Endothelial cell (in vitro differentiated cells): ENCODE data around the gene ANO6. TPM values are rescaled to one million over a fixed set of nuclear protein-coding genes. Genes with fewer than 3 reads are reported as not detected.

Experiments used
- DNase-seq: peaks from one replicate; pipeline ENCODE4 v3.0.0; 2021; ENCODE audit warnings: low spot score
- H3K27ac Mint-ChIP-seq: one replicate; pipeline ENCODE4 v1.8.0; 2021; ENCODE audit warnings: mixed read lengths, inconsistent platforms; ENCODE audit not compliant: unreplicated experiment
- H3K27me3 Mint-ChIP-seq: one replicate; pipeline ENCODE4 v1.8.0; 2021; ENCODE audit warnings: mild to moderate bottlenecking, moderate library complexity, mixed read lengths, inconsistent platforms; ENCODE audit not compliant: unreplicated experiment
- H3K36me3 Mint-ChIP-seq: one replicate; pipeline ENCODE4 v1.8.0; 2021; ENCODE audit warnings: mild to moderate bottlenecking, low read depth, mixed read lengths, inconsistent platforms; ENCODE audit not compliant: unreplicated experiment
- H3K4me1 Mint-ChIP-seq: one replicate; pipeline ENCODE4 v1.8.0; 2021; ENCODE audit warnings: mild to moderate bottlenecking, mixed read lengths, inconsistent platforms; ENCODE audit not compliant: unreplicated experiment
- H3K4me3 Mint-ChIP-seq: one replicate; pipeline ENCODE4 v1.8.0; 2021; ENCODE audit warnings: mild to moderate bottlenecking, mixed read lengths, inconsistent platforms; ENCODE audit not compliant: unreplicated experiment
- H3K9me3 Mint-ChIP-seq: one replicate; pipeline ENCODE4 v1.8.0; 2021; ENCODE audit warnings: mixed read lengths, inconsistent platforms; ENCODE audit not compliant: unreplicated experiment
- total RNA-seq: library from RNA; stranded (reverse); fragmentation: NEBNext Ultra II Directional; extraction: Animal tissue kit (Norgen Biotek cat#: 25700); gene quantifications from one replicate; pipeline ENCODE4 v1.2.1, GENCODE V29; 2021; ENCODE audit not compliant: unreplicated experiment
- TF ChIP-seq, protein P1 (sequence below): fragments of 200-600 bp; sonication (generic); IDR thresholded peaks from one replicate; pipeline ENCODE4 v1.5.0; 2021; ENCODE audit warnings: antibody characterized with exemption; ENCODE audit not compliant: unreplicated experiment

The ANO6 gene
- total RNA-seq, 1 donor from 2014 or later = 50.8 TPM

DNA sequence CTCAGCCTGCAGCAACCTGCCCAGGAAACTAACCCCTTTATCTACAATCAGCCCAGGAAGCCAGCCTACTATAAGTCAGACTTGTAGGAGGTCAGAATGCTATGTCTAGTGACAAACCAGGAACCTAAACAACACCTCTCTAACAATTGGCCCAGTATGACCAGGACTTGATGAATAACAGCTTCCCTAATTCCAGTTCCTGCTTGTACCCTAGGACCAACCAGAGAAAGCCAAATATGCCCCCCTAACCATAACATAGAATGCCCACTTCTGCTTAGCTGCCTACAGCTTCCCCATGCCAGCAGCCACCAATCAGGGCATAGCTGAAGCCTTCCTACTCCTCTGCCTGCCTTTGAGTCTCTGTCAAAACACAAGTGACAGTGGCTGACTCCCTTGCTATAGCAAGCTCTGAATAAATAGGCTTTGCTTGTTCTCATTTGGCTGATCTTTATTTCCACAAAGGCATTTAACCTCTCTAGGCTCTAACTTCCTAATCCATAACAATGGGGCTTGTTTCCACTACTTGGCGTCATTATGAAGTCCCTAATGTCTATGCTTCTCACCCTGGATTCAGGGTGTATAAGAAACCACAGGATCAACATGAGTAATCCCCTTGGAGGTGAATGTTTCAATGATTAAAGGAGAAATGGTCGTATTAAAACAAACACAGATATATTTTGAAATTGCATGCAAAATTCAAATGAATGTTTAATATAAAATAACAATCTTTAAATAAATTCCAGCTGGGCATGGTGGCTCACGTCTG, 220.2 kb downstream of the ANO6 start:
- no peak overlapping the region for H3K4me3 Mint-ChIP-seq
- TF ChIP-seq, protein P1, sequence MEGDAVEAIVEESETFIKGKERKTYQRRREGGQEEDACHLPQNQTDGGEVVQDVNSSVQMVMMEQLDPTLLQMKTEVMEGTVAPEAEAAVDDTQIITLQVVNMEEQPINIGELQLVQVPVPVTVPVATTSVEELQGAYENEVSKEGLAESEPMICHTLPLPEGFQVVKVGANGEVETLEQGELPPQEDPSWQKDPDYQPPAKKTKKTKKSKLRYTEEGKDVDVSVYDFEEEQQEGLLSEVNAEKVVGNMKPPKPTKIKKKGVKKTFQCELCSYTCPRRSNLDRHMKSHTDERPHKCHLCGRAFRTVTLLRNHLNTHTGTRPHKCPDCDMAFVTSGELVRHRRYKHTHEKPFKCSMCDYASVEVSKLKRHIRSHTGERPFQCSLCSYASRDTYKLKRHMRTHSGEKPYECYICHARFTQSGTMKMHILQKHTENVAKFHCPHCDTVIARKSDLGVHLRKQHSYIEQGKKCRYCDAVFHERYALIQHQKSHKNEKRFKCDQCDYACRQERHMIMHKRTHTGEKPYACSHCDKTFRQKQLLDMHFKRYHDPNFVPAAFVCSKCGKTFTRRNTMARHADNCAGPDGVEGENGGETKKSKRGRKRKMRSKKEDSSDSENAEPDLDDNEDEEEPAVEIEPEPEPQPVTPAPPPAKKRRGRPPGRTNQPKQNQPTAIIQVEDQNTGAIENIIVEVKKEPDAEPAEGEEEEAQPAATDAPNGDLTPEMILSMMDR = no peak
- DNase-seq = no peak
- H3K27me3 Mint-ChIP-seq = no peaks in the 10 kb centered on the region
- H3K36me3 Mint-ChIP-seq = peaks cover 5% of the 10 kb centered on the region
- H3K4me1 Mint-ChIP-seq = peaks cover 31% of the 10 kb centered on the region
- no peak overlapping the region for H3K27ac Mint-ChIP-seq
- no peaks in the 10 kb centered on the region for H3K9me3 Mint-ChIP-seq

DNA sequence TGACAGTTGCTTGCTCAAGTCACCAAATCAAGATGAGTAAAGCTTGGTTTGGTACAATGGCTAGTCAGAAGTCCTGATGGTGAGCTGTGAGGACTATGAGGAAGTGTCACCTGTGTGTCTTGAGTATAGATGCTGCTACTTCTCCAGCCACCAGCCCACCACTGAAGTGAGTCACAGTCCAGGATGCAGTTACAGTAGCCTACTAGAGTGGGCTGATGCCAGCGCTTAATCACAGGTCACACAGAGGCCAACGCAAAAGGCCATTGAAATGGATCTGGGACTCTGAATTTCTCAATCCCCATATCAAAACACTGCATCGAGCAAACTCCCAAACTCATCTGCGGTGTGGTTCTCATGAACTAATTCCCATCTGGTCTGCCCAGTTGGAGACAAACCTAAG, 223.1 kb downstream of the ANO6 start:
- H3K4me1 Mint-ChIP-seq = peaks cover 21% of the 10 kb centered on the region
- no peak for DNase-seq
- no peak overlapping the region for H3K4me3 Mint-ChIP-seq
- H3K36me3 Mint-ChIP-seq = peaks cover 15% of the 10 kb centered on the region
- H3K27me3 Mint-ChIP-seq = no peaks in the 10 kb centered on the region
- peaks cover 6% of the 10 kb centered on the region for H3K9me3 Mint-ChIP-seq
- no peak overlapping the region for H3K27ac Mint-ChIP-seq
- TF ChIP-seq, protein P1 = no peak

DNA sequence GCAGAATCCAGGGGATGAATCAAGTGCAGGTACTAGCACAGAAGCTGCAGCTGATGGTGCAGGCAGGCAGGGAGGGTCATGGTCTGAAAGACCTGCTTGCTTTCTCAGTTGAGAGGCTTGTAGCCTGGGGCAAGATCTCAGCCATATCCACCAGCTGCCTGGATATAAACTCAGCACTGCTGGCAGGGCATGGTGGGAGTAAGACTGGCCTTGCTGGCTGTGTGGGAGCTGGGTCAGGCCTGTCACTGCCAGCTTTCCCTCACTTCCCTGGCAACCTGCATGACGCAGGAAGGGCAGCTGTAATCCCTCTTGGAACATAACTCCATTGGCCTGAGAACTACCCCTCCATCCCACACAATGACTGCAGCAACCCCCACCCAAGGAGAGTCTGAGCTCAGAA, 230.1 kb downstream of the ANO6 start:
- TF ChIP-seq, protein P1 = no peak
- H3K27me3 Mint-ChIP-seq = peaks cover 1% of the 10 kb centered on the region
- no peaks in the 10 kb centered on the region for H3K4me1 Mint-ChIP-seq
- no peak overlapping the region for H3K4me3 Mint-ChIP-seq
- H3K27ac Mint-ChIP-seq = no peak overlapping the region
- DNase-seq = no peak
- H3K9me3 Mint-ChIP-seq = peaks cover 6% of the 10 kb centered on the region
- H3K36me3 Mint-ChIP-seq = peaks cover 24% of the 10 kb centered on the region

DNA sequence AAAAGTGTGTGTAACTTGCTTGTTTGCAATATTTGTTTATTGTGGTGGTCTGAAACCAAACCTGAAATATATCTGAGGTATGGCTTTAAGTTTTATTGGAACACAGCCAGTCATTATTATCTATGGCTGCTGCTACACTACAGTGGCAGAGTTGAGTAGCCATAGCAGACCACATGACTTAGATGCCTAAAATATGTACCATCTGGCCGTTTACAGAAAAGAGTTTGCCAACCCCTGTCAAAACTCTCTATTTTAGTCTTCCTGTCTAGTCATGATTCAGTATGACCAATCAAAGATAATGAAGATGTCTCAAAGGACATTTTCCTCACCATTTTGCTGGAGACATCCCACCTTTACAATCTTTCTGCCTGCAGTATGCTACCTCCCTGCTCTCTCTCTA, 242.3 kb downstream of the ANO6 start:
- Mint-ChIP-seq H3K9me3 (no peaks in the 10 kb centered on the region), H3K27ac (no peak overlapping the region), H3K4me1 (peaks cover 4% of the 10 kb centered on the region), H3K27me3 (no peaks in the 10 kb centered on the region), H3K36me3 (no peaks in the 10 kb centered on the region), H3K4me3 (no peak overlapping the region)
- TF ChIP-seq, protein P1 = no peak
- no peak for DNase-seq

DNA sequence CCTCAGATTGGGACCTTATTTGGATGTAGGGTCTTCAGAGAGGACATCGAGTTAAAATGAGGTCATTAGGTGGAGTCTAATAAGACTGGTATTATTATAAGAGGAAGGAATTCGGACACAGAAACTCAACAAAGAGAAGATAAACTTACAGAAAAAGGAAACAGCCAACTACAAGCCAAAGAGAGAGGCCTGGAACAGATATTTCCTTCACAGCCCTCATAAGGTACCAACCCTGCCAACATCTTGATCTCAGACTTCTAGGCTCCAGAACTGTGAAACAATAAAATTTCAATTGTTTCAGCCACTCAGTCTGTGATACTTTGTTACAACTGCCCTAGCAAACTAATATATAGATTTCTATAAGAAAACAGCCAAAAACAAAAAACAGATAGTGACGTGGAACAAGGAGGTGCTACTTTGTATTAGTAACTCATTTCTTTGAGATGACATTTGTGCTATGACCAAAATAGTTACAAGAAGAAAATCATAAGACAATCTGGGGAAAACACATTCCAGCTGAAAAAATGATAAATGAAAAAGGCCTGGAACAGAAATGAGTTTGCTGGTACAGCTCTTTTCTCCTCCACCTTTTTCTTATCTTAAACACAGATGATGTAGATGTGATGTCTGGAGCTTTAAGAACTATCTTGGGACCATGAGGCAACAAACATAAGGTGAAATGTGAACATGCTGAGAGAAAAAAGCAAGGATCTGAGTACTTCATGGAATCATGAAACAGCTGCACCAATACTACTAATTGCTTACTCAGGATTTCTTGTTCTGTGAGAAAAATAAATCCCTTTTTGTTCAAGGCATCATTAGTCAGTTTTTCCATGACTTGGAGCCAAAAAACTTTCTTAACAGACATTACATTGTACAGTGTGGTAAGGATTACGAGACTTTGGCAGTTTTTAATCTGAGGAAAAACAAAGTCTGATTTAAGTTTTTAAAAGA, 243.2 kb downstream of the ANO6 start:
- H3K9me3 Mint-ChIP-seq = no peaks in the 10 kb centered on the region
- DNase-seq = no peak

More for the DNA sequence above, 243.2 kb downstream of the ANO6 start:
- TF ChIP-seq, protein P1 = no peak
- Mint-ChIP-seq H3K4me1 (peaks cover 4% of the 10 kb centered on the region), H3K27me3 (no peaks in the 10 kb centered on the region), H3K36me3 (no peaks in the 10 kb centered on the region), H3K4me3 (no peak overlapping the region), H3K27ac (no peak overlapping the region)
